HepG2 (cell line): Measurements from ENCODE around the gene PDK2. TPM values are rescaled to one million over a fixed set of nuclear protein-coding genes. Genes with fewer than 3 reads are reported as not detected.

Source experiments
- IKZF5 ChIP-seq: IDR thresholded peaks from 2 replicates; pipeline ENCODE4 v1.6.1; 2018; ENCODE audit warnings: missing genetic modification reagents, mild to moderate bottlenecking, missing compliant biosample characterization
- MEF2D ChIP-seq: sonication (generic); formaldehyde crosslinking; IDR thresholded peaks from 2 replicates; pipeline ENCODE4 v1.5.1; 2020; ENCODE audit warnings: mild to moderate bottlenecking, missing genetic modification reagents
- NFATC3 ChIP-seq: sonication (generic); formaldehyde crosslinking; IDR thresholded peaks from 2 replicates; pipeline ENCODE4 v1.5.1; 2020; ENCODE audit warnings: mild to moderate bottlenecking, missing genetic modification reagents
- RBFOX2 ChIP-seq: fragments of 200-400 bp; formaldehyde crosslinking; IDR thresholded peaks from 2 replicates; pipeline ENCODE4 v1.6.1; 2017; ENCODE audit warnings: low read depth, mild to moderate bottlenecking, low read length
- RBM39 ChIP-seq: fragments of 200-400 bp; formaldehyde crosslinking; IDR thresholded peaks from one replicate; pipeline ENCODE4 v1.6.1; 2018; ENCODE audit warnings: antibody characterized with exemption, mild to moderate bottlenecking, low read depth, low read length; ENCODE audit not compliant: poor library complexity, severe bottlenecking
- TFDP1 ChIP-seq: IDR thresholded peaks from 2 replicates; pipeline ENCODE4 v1.6.1; 2016; ENCODE audit warnings: missing compliant biosample characterization, missing genetic modification reagents, borderline replicate concordance
- ZNF234 ChIP-seq: sonication (generic); formaldehyde crosslinking; conservative IDR thresholded peaks from 2 replicates; pipeline ENCODE4 v1.5.1; 2020; ENCODE audit warnings: mild to moderate bottlenecking, missing genetic modification reagents
- ZNF235 ChIP-seq: sonication (generic); formaldehyde crosslinking; IDR thresholded peaks from 2 replicates; pipeline ENCODE4 v1.8.1; 2023; ENCODE audit warnings: mild to moderate bottlenecking, missing genetic modification reagents, borderline replicate concordance
- ZNF773 ChIP-seq: sonication (generic); formaldehyde crosslinking; IDR thresholded peaks from 2 replicates; pipeline ENCODE4 v1.4.0; 2020; ENCODE audit warnings: missing genetic modification reagents, borderline replicate concordance
- polyA plus RNA-seq, 8 experiments: library from polyadenylated mRNA; depleted of rRNA in 3 of 8; stranded (reverse) in 7 of 8; unstranded in 1 of 8; fragments of >200 nt; fragmentation: Illumina TruSeq in 4 of 8; extraction: Trizol in 4 of 8; gene quantifications; 2 replicates each; pipeline versions ENCODE4 v1.2.1 to v1.2.3, GENCODE V29; 2011 to 2016; ENCODE audit warnings: low read depth in 4 of 8, missing spikeins in 1 of 8, mixed read lengths in 1 of 8; ENCODE audit not compliant: insufficient read depth in 1 of 8
- total RNA-seq, 5 experiments: library from RNA; depleted of rRNA; stranded (reverse); fragments of >200 nt; fragmentation: Illumina TruSeq; extraction: Trizol; gene quantifications; 2 replicates each; pipeline ENCODE4 v1.2.3, GENCODE V29; 2016; ENCODE audit warnings: low read depth in 1 of 5
- TF ChIP-seq, protein P1 (sequence below): sonication (generic); formaldehyde crosslinking; IDR thresholded peaks from 2 replicates; pipeline ENCODE4 v1.5.0; 2020; ENCODE audit warnings: mild to moderate bottlenecking, missing genetic modification reagents, borderline replicate concordance
- TF ChIP-seq, protein P2 (sequence below): sonication (generic); formaldehyde crosslinking; conservative IDR thresholded peaks from 2 replicates; pipeline ENCODE4 v1.4.0; 2020; ENCODE audit warnings: missing genetic modification reagents
- TF ChIP-seq, protein P3 (sequence below): sonication (generic); formaldehyde crosslinking; IDR thresholded peaks from 2 replicates; pipeline ENCODE4 v1.5.1; 2020; ENCODE audit warnings: mild to moderate bottlenecking, missing genetic modification reagents, moderate library complexity

The PDK2 gene
- total and polyA plus RNA-seq, 2 of the 13 experiments (the other 11 are each of a cell fraction or from before 2014, with no cell fraction given): 18.5 to 59.7 TPM

- TF ChIP-seq, protein P1, sequence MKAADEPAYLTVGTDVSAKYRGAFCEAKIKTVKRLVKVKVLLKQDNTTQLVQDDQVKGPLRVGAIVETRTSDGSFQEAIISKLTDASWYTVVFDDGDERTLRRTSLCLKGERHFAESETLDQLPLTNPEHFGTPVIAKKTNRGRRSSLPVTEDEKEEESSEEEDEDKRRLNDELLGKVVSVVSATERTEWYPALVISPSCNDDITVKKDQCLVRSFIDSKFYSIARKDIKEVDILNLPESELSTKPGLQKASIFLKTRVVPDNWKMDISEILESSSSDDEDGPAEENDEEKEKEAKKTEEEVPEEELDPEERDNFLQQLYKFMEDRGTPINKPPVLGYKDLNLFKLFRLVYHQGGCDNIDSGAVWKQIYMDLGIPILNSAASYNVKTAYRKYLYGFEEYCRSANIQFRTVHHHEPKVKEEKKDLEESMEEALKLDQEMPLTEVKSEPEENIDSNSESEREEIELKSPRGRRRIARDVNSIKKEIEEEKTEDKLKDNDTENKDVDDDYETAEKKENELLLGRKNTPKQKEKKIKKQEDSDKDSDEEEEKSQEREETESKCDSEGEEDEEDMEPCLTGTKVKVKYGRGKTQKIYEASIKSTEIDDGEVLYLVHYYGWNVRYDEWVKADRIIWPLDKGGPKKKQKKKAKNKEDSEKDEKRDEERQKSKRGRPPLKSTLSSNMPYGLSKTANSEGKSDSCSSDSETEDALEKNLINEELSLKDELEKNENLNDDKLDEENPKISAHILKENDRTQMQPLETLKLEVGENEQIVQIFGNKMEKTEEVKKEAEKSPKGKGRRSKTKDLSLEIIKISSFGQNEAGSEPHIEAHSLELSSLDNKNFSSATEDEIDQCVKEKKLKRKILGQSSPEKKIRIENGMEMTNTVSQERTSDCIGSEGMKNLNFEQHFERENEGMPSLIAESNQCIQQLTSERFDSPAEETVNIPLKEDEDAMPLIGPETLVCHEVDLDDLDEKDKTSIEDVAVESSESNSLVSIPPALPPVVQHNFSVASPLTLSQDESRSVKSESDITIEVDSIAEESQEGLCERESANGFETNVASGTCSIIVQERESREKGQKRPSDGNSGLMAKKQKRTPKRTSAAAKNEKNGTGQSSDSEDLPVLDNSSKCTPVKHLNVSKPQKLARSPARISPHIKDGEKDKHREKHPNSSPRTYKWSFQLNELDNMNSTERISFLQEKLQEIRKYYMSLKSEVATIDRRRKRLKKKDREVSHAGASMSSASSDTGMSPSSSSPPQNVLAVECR (CRISPR knock-in tag): peak; percentile 63; the same call in 1 of the 2 replicates
- peak; percentile 86; the same call in 1 of the 2 replicates for TF ChIP-seq TFDP1 (CRISPR knock-in tag)
- TF ChIP-seq ZNF773: no peak; the same call in 1 of the 2 replicates
- 0 out of 2 replicates have a peak, but pooled peaks have one; percentile 4 for TF ChIP-seq IKZF5
- peak; percentile 81 for TF ChIP-seq RBM39
- TF ChIP-seq, protein P2, sequence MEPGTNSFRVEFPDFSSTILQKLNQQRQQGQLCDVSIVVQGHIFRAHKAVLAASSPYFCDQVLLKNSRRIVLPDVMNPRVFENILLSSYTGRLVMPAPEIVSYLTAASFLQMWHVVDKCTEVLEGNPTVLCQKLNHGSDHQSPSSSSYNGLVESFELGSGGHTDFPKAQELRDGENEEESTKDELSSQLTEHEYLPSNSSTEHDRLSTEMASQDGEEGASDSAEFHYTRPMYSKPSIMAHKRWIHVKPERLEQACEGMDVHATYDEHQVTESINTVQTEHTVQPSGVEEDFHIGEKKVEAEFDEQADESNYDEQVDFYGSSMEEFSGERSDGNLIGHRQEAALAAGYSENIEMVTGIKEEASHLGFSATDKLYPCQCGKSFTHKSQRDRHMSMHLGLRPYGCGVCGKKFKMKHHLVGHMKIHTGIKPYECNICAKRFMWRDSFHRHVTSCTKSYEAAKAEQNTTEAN (CRISPR knock-in tag): peak; percentile 60; the same call in 1 of the 2 replicates
- TF ChIP-seq, protein P3, sequence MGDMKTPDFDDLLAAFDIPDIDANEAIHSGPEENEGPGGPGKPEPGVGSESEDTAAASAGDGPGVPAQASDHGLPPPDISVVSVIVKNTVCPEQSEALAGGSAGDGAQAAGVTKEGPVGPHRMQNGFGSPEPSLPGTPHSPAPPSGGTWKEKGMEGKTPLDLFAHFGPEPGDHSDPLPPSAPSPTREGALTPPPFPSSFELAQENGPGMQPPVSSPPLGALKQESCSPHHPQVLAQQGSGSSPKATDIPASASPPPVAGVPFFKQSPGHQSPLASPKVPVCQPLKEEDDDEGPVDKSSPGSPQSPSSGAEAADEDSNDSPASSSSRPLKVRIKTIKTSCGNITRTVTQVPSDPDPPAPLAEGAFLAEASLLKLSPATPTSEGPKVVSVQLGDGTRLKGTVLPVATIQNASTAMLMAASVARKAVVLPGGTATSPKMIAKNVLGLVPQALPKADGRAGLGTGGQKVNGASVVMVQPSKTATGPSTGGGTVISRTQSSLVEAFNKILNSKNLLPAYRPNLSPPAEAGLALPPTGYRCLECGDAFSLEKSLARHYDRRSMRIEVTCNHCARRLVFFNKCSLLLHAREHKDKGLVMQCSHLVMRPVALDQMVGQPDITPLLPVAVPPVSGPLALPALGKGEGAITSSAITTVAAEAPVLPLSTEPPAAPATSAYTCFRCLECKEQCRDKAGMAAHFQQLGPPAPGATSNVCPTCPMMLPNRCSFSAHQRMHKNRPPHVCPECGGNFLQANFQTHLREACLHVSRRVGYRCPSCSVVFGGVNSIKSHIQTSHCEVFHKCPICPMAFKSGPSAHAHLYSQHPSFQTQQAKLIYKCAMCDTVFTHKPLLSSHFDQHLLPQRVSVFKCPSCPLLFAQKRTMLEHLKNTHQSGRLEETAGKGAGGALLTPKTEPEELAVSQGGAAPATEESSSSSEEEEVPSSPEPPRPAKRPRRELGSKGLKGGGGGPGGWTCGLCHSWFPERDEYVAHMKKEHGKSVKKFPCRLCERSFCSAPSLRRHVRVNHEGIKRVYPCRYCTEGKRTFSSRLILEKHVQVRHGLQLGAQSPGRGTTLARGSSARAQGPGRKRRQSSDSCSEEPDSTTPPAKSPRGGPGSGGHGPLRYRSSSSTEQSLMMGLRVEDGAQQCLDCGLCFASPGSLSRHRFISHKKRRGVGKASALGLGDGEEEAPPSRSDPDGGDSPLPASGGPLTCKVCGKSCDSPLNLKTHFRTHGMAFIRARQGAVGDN (CRISPR knock-in tag): peak; percentile 93
- no peak for TF ChIP-seq MEF2D
- no peak for TF ChIP-seq NFATC3 (CRISPR knock-in tag)
- TF ChIP-seq RBFOX2: peak; percentile 81
- TF ChIP-seq ZNF234 (CRISPR knock-in tag): 0 out of 2 replicates have a peak, but pooled peaks have one; percentile 81
- 0 out of 2 replicates have a peak, but pooled peaks have one; percentile 88 for TF ChIP-seq ZNF235 (CRISPR knock-in tag)
These were observed 54.5 kb downstream of the PDK2 start (continued) for GRCh38 chr17:50149417-50150353.
